Activated T-helper 1 cell treated with Interleukin-2 at 50 U/mL for 16 hours (primary cell): ENCODE results near the gene ADGRF5.

ENCODE experiments used
- DNase-seq: peaks from one replicate; pipeline ENCODE4 v3.0.0-alpha.2; 2020; ENCODE audit warnings: low read depth

ADGRF5 gene

GRCh38 chr6:46932526-46933319, 11.0 kb upstream of the ADGRF5 start:
- DNase-seq, result no peak

- no peak for DNase-seq
Observed at GRCh38 chr6:46931416-46931815, 9.7 kb upstream of the ADGRF5 start.

- no peak for DNase-seq
Observed at GRCh38 chr6:46930331-46930730, 8.6 kb upstream of the ADGRF5 start.

- DNase-seq, result no peak
Observed at GRCh38 chr6:46927066-46927465, 5.3 kb upstream of the ADGRF5 start.

- DNase-seq, result no peak
Observed at GRCh38 chr6:46926481-46926880, 4.7 kb upstream of the ADGRF5 start.

GRCh38 chr6:46925563-46926253, 4.0 kb upstream of the ADGRF5 start:
- no peak for DNase-seq

GRCh38 chr6:46923476-46923875, 1.7 kb upstream of the ADGRF5 start:
- no peak for DNase-seq

GRCh38 chr6:46921059-46921458, 679 bp downstream of the ADGRF5 start:
- no peak for DNase-seq

- no peak for DNase-seq
Observed at GRCh38 chr6:46918806-46919205, 2.9 kb downstream of the ADGRF5 start.

GRCh38 chr6:46917002-46917545, 4.7 kb downstream of the ADGRF5 start:
- DNase-seq, result no peak

- DNase-seq, result no peak
Observed at GRCh38 chr6:46915866-46916265, 5.9 kb downstream of the ADGRF5 start.

- DNase-seq, result no peak
Observed at GRCh38 chr6:46915380-46915779, 6.4 kb downstream of the ADGRF5 start.

- DNase-seq, result no peak
Observed at GRCh38 chr6:46914279-46914810, 7.4 kb downstream of the ADGRF5 start.

- DNase-seq, result no peak
Observed at GRCh38 chr6:46909371-46909770, 12.4 kb downstream of the ADGRF5 start.

GRCh38 chr6:46906776-46907175, 15.0 kb downstream of the ADGRF5 start:
- no peak for DNase-seq

- DNase-seq, result no peak
Observed at GRCh38 chr6:46904117-46904516, 17.6 kb downstream of the ADGRF5 start.

- no peak for DNase-seq
Observed at GRCh38 chr6:46903175-46903574, 18.6 kb downstream of the ADGRF5 start.

GRCh38 chr6:46901882-46902314, 19.8 kb downstream of the ADGRF5 start:
- DNase-seq, result no peak

- no peak for DNase-seq
Observed at GRCh38 chr6:46900266-46900665, 21.5 kb downstream of the ADGRF5 start.

GRCh38 chr6:46899659-46900058, 22.1 kb downstream of the ADGRF5 start:
- DNase-seq, result no peak

GRCh38 chr6:46898006-46898405, 23.7 kb downstream of the ADGRF5 start:
- DNase-seq, result no peak

GRCh38 chr6:46896871-46897270, 24.9 kb downstream of the ADGRF5 start:
- no peak for DNase-seq

GRCh38 chr6:46895930-46896329, 25.8 kb downstream of the ADGRF5 start:
- no peak for DNase-seq
